ENCODE data around the gene SLC23A2.

The SLC23A2 gene

GRCh38 chr20:4902788-4903187 is 98.5 kb downstream of the SLC23A2 start:
- Histone ChIP-seq H3K4me1 (ENCODE audit: control insufficient read depth, insufficient read depth, low read length, unreplicated experiment) (peaks cover 15% of the 10 kb centered on the region), H3K27ac (ENCODE audit: low read depth, low read length) (no peak overlapping the region), H3K27me3 (ENCODE audit: insufficient read depth, low read length) (no peaks in the 10 kb centered on the region), H3K4me3 (ENCODE audit: low read depth, low read length) (no peak overlapping the region), H2AFZ (ENCODE audit: low read length, unreplicated experiment) (no peak overlapping the region), H3K79me2 (ENCODE audit: control insufficient read depth, insufficient read depth, low read length, unreplicated experiment) (no peaks in the 10 kb centered on the region), H3K36me3 (ENCODE audit: insufficient read depth, low read length) (peaks cover under 1% of the 10 kb centered on the region; the same call in 1 of the 2 replicates)

GRCh38 chr20:4901031-4901818 is 100.1 kb downstream of the SLC23A2 start:
- no peaks in the 10 kb centered on the region for H3K79me2 ChIP-seq (ENCODE audit: control insufficient read depth, insufficient read depth, low read length, unreplicated experiment)
- no peaks in the 10 kb centered on the region; the same call in 1 of the 2 replicates for H3K36me3 ChIP-seq (ENCODE audit: insufficient read depth, low read length)
- peaks cover 17% of the 10 kb centered on the region for H3K4me1 ChIP-seq (ENCODE audit: control insufficient read depth, insufficient read depth, low read length, unreplicated experiment)
- no peak overlapping the region for H3K27ac ChIP-seq (ENCODE audit: low read depth, low read length)
- no peaks in the 10 kb centered on the region for H3K27me3 ChIP-seq (ENCODE audit: insufficient read depth, low read length)
- no peak overlapping the region for H3K4me3 ChIP-seq (ENCODE audit: low read depth, low read length)
- no peak overlapping the region for H2AFZ ChIP-seq (ENCODE audit: low read length, unreplicated experiment)

- no peak overlapping the region for H3K27ac ChIP-seq (ENCODE audit: low read depth, low read length)
- no peak overlapping the region for H3K4me3 ChIP-seq (ENCODE audit: low read depth, low read length)
- H2AFZ ChIP-seq (ENCODE audit: low read length, unreplicated experiment) = no peak overlapping the region
- H3K27me3 ChIP-seq (ENCODE audit: insufficient read depth, low read length) = no peaks in the 10 kb centered on the region
- H3K79me2 ChIP-seq (ENCODE audit: control insufficient read depth, insufficient read depth, low read length, unreplicated experiment) = no peaks in the 10 kb centered on the region
- peaks cover 17% of the 10 kb centered on the region for H3K4me1 ChIP-seq (ENCODE audit: control insufficient read depth, insufficient read depth, low read length, unreplicated experiment)
- no peaks in the 10 kb centered on the region for H3K36me3 ChIP-seq (ENCODE audit: insufficient read depth, low read length)
Measured at GRCh38 chr20:4898282-4899244, 102.7 kb downstream of the SLC23A2 start.

GRCh38 chr20:4897600-4897999 is 103.7 kb downstream of the SLC23A2 start:
- Histone ChIP-seq H3K4me3 (ENCODE audit: low read depth, low read length) (no peak overlapping the region), H3K79me2 (ENCODE audit: control insufficient read depth, insufficient read depth, low read length, unreplicated experiment) (no peaks in the 10 kb centered on the region), H3K27ac (ENCODE audit: low read depth, low read length) (no peak overlapping the region), H3K27me3 (ENCODE audit: insufficient read depth, low read length) (no peaks in the 10 kb centered on the region), H3K4me1 (ENCODE audit: control insufficient read depth, insufficient read depth, low read length, unreplicated experiment) (peaks cover 17% of the 10 kb centered on the region), H3K36me3 (ENCODE audit: insufficient read depth, low read length) (no peaks in the 10 kb centered on the region), H2AFZ (ENCODE audit: low read length, unreplicated experiment) (no peak overlapping the region)

- Histone ChIP-seq H3K79me2 (ENCODE audit: control insufficient read depth, insufficient read depth, low read length, unreplicated experiment) (no peaks in the 10 kb centered on the region), H3K36me3 (ENCODE audit: insufficient read depth, low read length) (no peaks in the 10 kb centered on the region), H3K4me3 (ENCODE audit: low read depth, low read length) (no peak overlapping the region), H3K27me3 (ENCODE audit: insufficient read depth, low read length) (no peaks in the 10 kb centered on the region), H2AFZ (ENCODE audit: low read length, unreplicated experiment) (no peak overlapping the region), H3K4me1 (ENCODE audit: control insufficient read depth, insufficient read depth, low read length, unreplicated experiment) (peaks cover 17% of the 10 kb centered on the region), H3K27ac (ENCODE audit: low read depth, low read length) (no peak overlapping the region)
Measured at GRCh38 chr20:4896971-4897497, 104.3 kb downstream of the SLC23A2 start.

GRCh38 chr20:4896119-4896702 is 105.1 kb downstream of the SLC23A2 start:
- no peak overlapping the region for H3K4me3 ChIP-seq (ENCODE audit: low read depth, low read length)
- H3K4me1 ChIP-seq (ENCODE audit: control insufficient read depth, insufficient read depth, low read length, unreplicated experiment) = peaks cover 17% of the 10 kb centered on the region
- H3K27ac ChIP-seq (ENCODE audit: low read depth, low read length) = no peak overlapping the region
- no peaks in the 10 kb centered on the region for H3K27me3 ChIP-seq (ENCODE audit: insufficient read depth, low read length)
- H3K36me3 ChIP-seq (ENCODE audit: insufficient read depth, low read length) = no peaks in the 10 kb centered on the region
- H3K79me2 ChIP-seq (ENCODE audit: control insufficient read depth, insufficient read depth, low read length, unreplicated experiment) = no peaks in the 10 kb centered on the region
- H2AFZ ChIP-seq (ENCODE audit: low read length, unreplicated experiment) = no peak overlapping the region

GRCh38 chr20:4894981-4895381 is 106.3 kb downstream of the SLC23A2 start:
- Histone ChIP-seq H3K4me3 (ENCODE audit: low read depth, low read length) (no peak overlapping the region), H3K27ac (ENCODE audit: low read depth, low read length) (no peak overlapping the region), H3K27me3 (ENCODE audit: insufficient read depth, low read length) (no peaks in the 10 kb centered on the region), H2AFZ (ENCODE audit: low read length, unreplicated experiment) (no peak overlapping the region), H3K79me2 (ENCODE audit: control insufficient read depth, insufficient read depth, low read length, unreplicated experiment) (no peaks in the 10 kb centered on the region), H3K4me1 (ENCODE audit: control insufficient read depth, insufficient read depth, low read length, unreplicated experiment) (peaks cover 17% of the 10 kb centered on the region), H3K36me3 (ENCODE audit: insufficient read depth, low read length) (no peaks in the 10 kb centered on the region)

GRCh38 chr20:4894409-4894808 is 106.9 kb downstream of the SLC23A2 start:
- no peak overlapping the region for H3K27ac ChIP-seq (ENCODE audit: low read depth, low read length)
- no peaks in the 10 kb centered on the region for H3K79me2 ChIP-seq (ENCODE audit: control insufficient read depth, insufficient read depth, low read length, unreplicated experiment)
- no peak overlapping the region for H2AFZ ChIP-seq (ENCODE audit: low read length, unreplicated experiment)
- no peaks in the 10 kb centered on the region for H3K36me3 ChIP-seq (ENCODE audit: insufficient read depth, low read length)
- H3K4me3 ChIP-seq (ENCODE audit: low read depth, low read length) = no peak overlapping the region
- H3K27me3 ChIP-seq (ENCODE audit: insufficient read depth, low read length) = no peaks in the 10 kb centered on the region
- peaks cover 17% of the 10 kb centered on the region for H3K4me1 ChIP-seq (ENCODE audit: control insufficient read depth, insufficient read depth, low read length, unreplicated experiment)

GRCh38 chr20:4893709-4894108 is 107.6 kb downstream of the SLC23A2 start:
- Histone ChIP-seq H3K4me3 (ENCODE audit: low read depth, low read length) (no peak overlapping the region), H3K27ac (ENCODE audit: low read depth, low read length) (no peak overlapping the region), H3K27me3 (ENCODE audit: insufficient read depth, low read length) (no peaks in the 10 kb centered on the region), H3K79me2 (ENCODE audit: control insufficient read depth, insufficient read depth, low read length, unreplicated experiment) (no peaks in the 10 kb centered on the region), H3K36me3 (ENCODE audit: insufficient read depth, low read length) (0 out of 2 replicates have a peak, but pooled peaks cover 1% of the 10 kb centered on the region), H2AFZ (ENCODE audit: low read length, unreplicated experiment) (no peak overlapping the region), H3K4me1 (ENCODE audit: control insufficient read depth, insufficient read depth, low read length, unreplicated experiment) (peaks cover 11% of the 10 kb centered on the region)

- Histone ChIP-seq H3K27me3 (ENCODE audit: insufficient read depth, low read length) (no peaks in the 10 kb centered on the region), H3K36me3 (ENCODE audit: insufficient read depth, low read length) (0 out of 2 replicates have a peak, but pooled peaks cover 3% of the 10 kb centered on the region), H3K79me2 (ENCODE audit: control insufficient read depth, insufficient read depth, low read length, unreplicated experiment) (no peaks in the 10 kb centered on the region), H2AFZ (ENCODE audit: low read length, unreplicated experiment) (no peak overlapping the region), H3K4me1 (ENCODE audit: control insufficient read depth, insufficient read depth, low read length, unreplicated experiment) (no peaks in the 10 kb centered on the region), H3K4me3 (ENCODE audit: low read depth, low read length) (no peak overlapping the region), H3K27ac (ENCODE audit: low read depth, low read length) (no peak overlapping the region)
Measured at GRCh38 chr20:4891997-4892396, 109.3 kb downstream of the SLC23A2 start.

Data from ACC112 (cell line).